IPS-18c (cell line): ENCODE measurements around the gene LYST.
"Not testable (repeated sequence)": the region's sequence is repeated elsewhere in the genome, so short reads cannot be mapped to it uniquely, and the experiment has no call there.

Experiments used
- H3K4me3 ChIP-seq: 2 replicates; pipeline ENCODE4 v1.7.0; 2013; ENCODE audit warnings: low read depth, mild to moderate bottlenecking, low read length, moderate library complexity; ENCODE audit not compliant: insufficient read depth
- H3K9me3 ChIP-seq: one replicate; pipeline ENCODE4 v1.6.1; 2013; ENCODE audit warnings: mild to moderate bottlenecking, low read length, moderate library complexity; ENCODE audit not compliant: control insufficient read depth, insufficient read depth

LYST gene

GRCh38 chr1:235845656-235846107 is 21.0 kb downstream of the LYST start:
- not testable (repeated sequence) for H3K4me3 ChIP-seq, H3K9me3 ChIP-seq

GRCh38 chr1:235844776-235845175 is 21.9 kb downstream of the LYST start:
- Histone ChIP-seq H3K9me3 (no peaks in the 10 kb centered on the region), H3K4me3 (no peak overlapping the region)

GRCh38 chr1:235843461-235843961 is 23.2 kb downstream of the LYST start:
- Histone ChIP-seq H3K4me3 (no peak overlapping the region), H3K9me3 (no peaks in the 10 kb centered on the region)

GRCh38 chr1:235841938-235842545 is 24.7 kb downstream of the LYST start:
- H3K9me3 ChIP-seq = no peaks in the 10 kb centered on the region
- no peak overlapping the region for H3K4me3 ChIP-seq

DNA sequence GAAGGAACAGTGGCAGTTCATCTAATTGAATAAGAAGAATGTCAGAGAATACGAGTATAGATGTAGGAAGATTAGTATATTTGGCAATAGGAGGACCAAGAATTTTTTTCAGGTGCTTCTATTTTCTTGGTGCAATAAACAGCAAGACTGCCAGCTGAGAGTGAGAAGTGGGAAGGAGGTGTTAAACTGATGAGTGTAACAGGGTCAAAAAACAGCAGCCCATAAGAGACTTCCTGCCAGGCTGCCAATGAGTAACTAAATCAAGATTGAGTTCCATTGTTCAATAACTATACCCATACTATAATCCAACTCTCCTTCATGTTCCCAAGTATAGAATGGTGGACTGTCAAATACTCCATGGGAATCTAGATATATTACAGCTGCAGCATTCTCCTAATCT is 28.7 kb downstream of the LYST start:
- H3K9me3 ChIP-seq = no peaks in the 10 kb centered on the region
- H3K4me3 ChIP-seq = no peak overlapping the region

DNA sequence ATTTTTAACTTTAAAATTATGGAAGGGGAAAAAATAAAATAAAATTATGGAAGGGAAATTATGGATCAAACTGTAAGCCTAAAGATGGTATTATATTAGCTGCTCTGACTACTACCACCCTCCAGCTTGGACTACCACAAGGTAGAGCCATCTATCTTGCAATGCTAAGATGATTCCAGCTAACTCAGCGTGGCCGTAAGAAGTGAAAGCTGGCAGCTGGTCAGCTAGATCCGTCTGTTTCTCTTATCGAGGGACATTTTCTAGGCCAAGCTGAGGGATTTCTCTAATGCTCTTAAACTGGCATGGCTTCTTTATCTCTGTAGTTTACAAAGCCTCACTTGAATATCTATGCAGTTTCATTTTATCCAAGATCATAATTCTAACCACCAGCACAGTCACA is 31.5 kb downstream of the LYST start:
- H3K9me3 ChIP-seq = no peaks in the 10 kb centered on the region
- H3K4me3 ChIP-seq = no peak overlapping the region

DNA sequence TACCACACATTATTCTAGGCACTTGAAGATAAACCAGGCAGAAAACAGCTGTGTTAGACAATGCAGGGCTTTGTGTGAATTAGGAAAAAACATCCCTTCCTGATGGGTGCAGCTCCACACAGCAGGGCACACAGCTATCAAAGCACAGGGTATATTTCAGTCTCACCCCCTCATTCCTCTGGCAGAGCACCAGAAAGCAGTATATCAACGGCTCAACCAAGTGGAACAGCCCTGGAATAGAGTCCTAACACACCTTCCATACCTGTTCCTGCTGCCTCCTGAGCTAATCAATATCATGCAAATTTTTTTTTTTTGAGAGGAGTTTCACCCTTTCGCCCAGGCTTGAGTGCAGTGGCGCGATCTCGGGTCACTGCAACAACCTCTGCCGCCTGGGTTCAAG is 32.1 kb downstream of the LYST start:
- no peaks in the 10 kb centered on the region for H3K9me3 ChIP-seq
- H3K4me3 ChIP-seq = no peak overlapping the region

GRCh38 chr1:235832011-235832410 is 34.7 kb downstream of the LYST start:
- Histone ChIP-seq H3K4me3 (no peak overlapping the region), H3K9me3 (no peaks in the 10 kb centered on the region)

DNA sequence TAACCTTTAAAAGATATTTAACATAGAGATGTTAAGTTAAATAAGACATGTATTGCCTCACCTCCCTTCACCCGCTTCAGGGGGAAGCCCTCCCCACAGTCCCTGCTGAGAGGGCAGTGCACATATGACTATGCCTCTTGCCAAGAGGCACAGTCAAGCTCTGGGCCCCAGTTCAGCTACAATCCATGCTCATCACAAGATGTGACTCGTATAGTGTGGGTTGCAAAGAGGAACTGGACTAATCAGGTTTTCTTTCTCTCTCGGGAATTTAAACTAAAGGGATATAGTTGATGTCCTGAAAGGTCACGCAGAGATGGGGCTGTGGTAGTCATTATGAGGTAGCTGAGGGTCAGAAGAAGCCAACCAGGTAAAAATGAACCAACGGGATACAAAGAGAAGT is 35.6 kb downstream of the LYST start:
- no peaks in the 10 kb centered on the region for H3K9me3 ChIP-seq
- no peak overlapping the region for H3K4me3 ChIP-seq

- no peak overlapping the region for H3K4me3 ChIP-seq
- H3K9me3 ChIP-seq = no peaks in the 10 kb centered on the region
Observed at GRCh38 chr1:235826102-235826854, 40.4 kb downstream of the LYST start.

- no peaks in the 10 kb centered on the region for H3K9me3 ChIP-seq
- H3K4me3 ChIP-seq = no peak overlapping the region
Observed at GRCh38 chr1:235825229-235825628, 41.5 kb downstream of the LYST start.

DNA sequence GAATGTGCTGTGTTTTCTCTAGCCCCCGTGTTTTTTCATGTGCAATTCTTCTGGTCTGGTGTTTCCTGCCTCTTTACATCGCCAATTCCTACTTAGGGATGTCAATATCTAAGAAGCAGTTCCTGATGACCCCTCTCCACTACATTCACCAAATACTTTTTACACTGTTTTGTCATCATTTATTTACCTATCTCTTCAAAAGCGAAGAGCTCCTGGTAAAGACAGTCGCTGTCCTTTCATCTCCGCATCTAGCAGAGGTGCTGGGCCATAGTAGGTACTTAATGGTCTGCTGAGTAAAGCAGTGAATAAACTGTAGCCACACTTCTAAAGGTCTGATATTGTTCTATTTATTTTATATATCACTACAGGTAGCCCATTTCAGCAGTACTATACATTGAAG is 43.0 kb downstream of the LYST start:
- no peaks in the 10 kb centered on the region for H3K9me3 ChIP-seq
- H3K4me3 ChIP-seq = no peak overlapping the region

DNA sequence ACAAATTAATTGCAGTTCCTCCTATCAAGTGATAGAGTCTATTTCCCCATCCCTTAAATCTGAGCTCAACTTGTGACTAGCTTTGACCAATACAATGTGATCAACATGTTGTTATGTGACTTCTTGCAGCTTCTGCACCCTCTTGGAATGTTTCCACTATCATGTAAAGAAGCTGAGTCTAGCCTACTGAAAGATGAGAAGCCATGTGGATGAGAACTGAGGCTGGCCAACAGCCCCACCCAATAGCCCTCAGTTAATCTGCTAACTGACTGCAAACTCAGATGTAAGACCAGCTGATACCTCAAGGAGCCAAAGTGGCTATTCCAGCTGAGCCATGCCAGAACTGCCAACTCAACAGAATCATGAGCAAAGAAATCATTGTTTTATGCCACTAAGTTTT is 44.0 kb downstream of the LYST start:
- H3K9me3 ChIP-seq = no peaks in the 10 kb centered on the region
- H3K4me3 ChIP-seq = no peak overlapping the region

- no peaks in the 10 kb centered on the region for H3K9me3 ChIP-seq
Observed at GRCh38 chr1:235821361-235821981, 45.2 kb downstream of the LYST start.

DNA sequence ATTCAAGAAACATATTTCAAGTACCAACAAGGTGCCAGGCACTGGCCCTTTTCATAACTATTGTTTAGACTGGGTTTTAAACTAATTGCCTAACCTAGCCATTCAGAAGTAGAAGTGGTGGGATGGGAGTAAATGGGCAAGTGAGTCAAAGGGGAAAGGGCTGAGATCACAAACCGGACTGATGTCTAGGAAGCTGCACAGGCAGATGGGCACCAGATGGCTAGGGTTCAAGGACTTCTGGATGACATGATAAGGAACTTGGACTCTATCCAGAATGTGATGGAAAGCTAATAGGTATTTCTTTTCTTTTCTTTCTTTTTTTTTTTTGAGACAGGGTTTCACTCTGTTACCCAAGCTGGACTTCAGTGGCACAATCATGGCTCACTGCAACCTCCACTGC is 46.6 kb downstream of the LYST start:
- Histone ChIP-seq H3K4me3 (no peak overlapping the region), H3K9me3 (no peaks in the 10 kb centered on the region)

More at GRCh38 chr1:235821361-235821981, 45.2 kb downstream of the LYST start:
- H3K4me3 ChIP-seq = no peak overlapping the region

DNA sequence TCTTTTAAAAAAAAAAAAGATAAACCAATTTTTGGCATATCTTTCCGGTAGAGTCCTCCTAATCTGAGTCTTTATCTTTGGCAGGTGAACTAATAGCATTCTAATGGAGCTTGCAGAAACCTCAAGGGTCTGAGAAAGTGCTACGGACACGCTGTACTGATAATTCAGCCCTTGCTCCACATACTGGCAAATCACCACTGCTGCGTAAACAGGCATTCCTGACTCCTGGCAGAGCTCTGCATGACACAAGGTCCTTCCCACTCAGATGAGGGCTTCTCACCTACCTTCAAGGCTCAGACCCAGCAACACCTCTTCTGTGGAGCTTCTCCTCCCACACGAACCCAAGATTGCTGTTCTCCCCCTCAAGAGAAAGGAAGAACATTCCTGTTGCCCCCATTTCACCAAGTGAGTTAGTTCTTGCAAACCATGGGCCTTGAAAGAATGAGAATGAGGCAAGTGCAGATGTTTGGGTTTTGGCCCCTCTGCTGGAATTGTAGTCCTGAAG is 48.0 kb downstream of the LYST start:
- no peak overlapping the region for H3K4me3 ChIP-seq
- no peaks in the 10 kb centered on the region for H3K9me3 ChIP-seq

DNA sequence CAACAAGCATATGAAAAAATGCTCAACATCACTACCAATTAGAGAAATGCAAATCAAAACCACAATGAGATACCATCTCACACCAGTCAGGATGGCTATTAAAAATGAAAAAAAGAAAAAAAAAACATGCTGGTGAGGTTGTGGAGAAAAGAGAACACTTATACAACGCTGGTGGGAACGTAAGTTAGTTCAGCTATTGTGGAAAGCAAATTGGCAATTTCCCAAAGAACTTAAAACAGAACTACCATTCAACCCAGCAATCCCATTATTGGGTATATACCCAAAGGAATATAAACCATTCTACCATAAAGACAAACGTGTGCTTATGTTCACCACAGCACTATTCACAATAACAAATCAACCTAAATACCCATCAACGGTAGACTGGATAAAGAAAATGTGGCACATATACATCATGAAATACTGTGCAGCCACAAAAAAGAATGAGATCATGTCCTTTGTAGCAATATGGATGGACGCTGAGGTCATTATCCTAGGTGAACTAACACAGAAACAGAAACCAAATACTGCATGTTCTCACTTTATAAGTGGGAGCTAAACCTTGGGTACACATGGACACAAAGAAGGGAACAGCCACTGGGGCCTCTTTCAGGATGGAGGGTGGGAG is 49.5 kb downstream of the LYST start:
- Histone ChIP-seq H3K9me3 (no peaks in the 10 kb centered on the region), H3K4me3 (no peak overlapping the region)
